GM21737 (cell line): ENCODE measurements around the gene GALP.
"Not testable (repeated sequence)": the region's sequence is repeated elsewhere in the genome, so short reads cannot be mapped to it uniquely, and the experiment has no call there.

ENCODE experiments used
- ATAC-seq: cut with Tn5 transposase; IDR thresholded peaks from one replicate; pipeline ENCODE4 v1.9.1; 2021; ENCODE audit warnings: mild to moderate bottlenecking, moderate library complexity; ENCODE audit not compliant: unreplicated experiment

Gene GALP

GRCh38 chr19:56147307-56147706 is 28.5 kb upstream of the GALP start:
- no peak for ATAC-seq

GRCh38 chr19:56148096-56148495 is 27.7 kb upstream of the GALP start:
- no peak for ATAC-seq

DNA sequence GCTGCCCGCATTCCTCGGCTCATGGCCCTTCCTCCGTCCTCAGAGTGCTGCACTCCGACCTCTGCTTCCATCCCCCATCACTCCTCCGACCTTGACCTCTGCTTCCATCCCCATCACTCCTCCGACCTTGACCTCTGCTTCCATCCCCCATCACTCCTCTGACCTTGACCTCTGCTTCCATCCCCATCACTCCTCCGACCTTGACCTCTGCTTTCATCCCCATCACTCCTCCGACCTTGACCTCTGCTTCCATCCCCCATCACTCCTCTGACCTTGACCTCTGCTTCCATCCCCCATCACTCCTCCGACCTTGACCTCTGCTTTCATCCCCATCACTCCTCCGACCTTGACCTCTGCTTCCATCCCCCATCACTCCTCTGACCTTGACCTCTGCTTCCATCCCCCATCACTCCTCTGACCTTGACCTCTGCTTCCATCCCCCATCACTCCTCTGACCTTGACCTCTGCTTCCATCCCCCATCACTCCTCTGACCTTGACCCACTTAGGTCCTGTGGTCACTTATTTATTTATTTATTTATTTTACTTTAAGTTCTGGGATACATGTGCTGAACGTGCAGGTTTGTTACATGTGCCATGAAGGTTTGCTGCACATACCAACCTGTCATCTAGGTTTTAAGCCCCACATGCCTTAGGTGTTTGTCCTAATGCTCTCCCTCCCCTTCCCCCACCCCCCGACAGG is 26.7 kb upstream of the GALP start:
- ATAC-seq = not testable (repeated sequence)

- ATAC-seq = no peak
Measured at GRCh38 chr19:56149656-56150038, 26.2 kb upstream of the GALP start.

DNA sequence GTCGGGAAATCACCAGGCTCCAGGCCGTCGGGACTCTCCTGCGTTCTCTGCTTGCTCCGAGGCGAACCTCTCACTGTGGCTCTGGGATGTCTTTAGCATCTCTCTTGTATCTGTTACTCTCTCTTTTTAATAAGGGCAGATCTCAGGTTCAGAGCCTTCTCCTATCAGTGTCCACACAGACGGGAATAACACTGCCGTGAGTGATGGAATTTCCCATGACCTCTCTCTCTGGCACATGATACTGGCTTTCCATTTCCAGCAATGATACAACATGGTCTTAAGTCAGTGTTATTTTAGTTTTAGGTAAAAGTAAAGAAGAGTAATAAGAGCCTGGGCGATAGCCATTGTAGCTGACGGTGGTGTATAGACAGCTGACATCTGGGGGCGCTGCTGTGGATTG is 25.4 kb upstream of the GALP start:
- ATAC-seq = no peak

- ATAC-seq = no peak
Measured at GRCh38 chr19:56152644-56153043, 23.2 kb upstream of the GALP start.

GRCh38 chr19:56153507-56153906 is 22.3 kb upstream of the GALP start:
- ATAC-seq = no peak

DNA sequence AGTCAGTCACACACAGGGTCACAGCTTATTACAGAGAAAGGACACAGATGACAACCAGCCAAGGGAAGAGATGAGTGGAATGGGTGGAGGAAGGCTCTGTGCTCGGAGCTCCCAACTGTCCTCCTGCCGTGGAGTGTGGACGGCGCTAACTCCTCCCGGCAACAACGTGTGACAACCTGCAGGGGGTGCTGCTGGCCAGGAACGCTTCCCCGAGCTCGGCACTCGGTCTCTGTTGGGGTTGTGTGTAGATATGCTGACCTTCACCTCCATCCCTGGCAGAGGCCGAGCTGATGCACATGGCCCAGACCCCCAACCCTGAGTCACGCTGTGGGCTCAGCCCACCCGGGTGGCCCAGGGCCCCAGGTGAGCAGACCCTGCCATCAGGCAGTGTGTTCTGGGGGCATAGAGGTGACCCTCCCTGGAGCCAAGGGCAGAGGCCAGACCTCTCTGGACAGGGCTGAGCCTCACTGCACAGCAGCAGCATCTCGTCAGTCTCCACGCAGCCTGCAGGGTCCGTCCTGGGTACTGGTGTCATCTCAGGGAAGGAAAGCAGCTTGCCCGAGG is 20.6 kb upstream of the GALP start:
- no peak for ATAC-seq

- no peak for ATAC-seq
Measured at GRCh38 chr19:56156768-56157167, 19.0 kb upstream of the GALP start.

DNA sequence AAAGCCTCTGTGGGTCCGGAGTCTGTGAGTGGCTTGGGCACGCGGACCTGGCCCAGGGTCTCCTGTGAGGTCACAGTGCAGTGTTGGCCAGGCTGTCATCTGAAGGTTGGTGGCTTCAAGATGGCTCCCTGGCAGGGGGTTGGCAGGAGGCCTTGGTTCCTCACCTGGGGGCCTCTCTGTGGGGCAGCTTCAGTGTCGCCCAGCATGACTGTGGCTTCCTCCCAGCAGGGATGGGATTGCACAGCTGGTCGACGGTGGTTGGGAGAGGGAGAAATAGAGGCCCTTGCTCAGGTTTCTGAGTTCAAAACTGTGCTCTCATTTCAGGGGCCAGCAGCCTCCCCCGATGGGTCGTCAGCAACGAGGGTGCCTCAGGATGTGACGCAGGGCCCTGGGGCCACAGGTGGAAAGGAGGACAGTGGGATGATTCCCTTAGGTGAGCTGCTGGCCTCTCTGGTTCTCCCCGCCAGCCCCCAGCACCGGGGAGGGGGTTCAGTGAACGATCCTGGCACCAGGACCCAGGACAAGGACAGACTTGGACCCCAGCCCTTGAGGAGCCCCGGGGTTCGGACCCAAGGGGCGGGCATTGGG is 17.5 kb upstream of the GALP start:
- ATAC-seq = no peak

DNA sequence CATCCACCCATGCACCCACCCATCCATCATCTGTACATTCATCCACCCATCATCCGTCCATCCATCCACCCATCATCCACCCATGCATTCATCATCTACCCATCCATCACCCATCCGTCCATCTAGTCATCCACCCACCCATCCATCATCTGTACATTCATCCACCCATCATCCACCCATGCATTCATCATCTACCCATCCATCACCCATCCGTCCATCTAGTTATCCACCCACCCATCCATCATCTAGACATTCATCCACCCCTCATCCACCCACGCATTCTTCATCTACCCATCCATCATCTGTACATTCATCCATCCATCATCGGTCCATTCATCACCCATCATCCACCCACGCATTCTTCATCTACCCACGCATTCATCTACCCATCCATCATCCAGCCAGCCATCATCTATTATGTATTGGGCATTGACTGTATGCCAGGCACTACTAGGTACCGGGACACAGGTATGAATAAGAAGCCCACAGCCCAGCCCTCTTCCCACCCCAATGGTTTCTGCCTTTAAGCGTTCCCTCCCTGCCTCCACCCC is 16.7 kb upstream of the GALP start:
- ATAC-seq = no peak

DNA sequence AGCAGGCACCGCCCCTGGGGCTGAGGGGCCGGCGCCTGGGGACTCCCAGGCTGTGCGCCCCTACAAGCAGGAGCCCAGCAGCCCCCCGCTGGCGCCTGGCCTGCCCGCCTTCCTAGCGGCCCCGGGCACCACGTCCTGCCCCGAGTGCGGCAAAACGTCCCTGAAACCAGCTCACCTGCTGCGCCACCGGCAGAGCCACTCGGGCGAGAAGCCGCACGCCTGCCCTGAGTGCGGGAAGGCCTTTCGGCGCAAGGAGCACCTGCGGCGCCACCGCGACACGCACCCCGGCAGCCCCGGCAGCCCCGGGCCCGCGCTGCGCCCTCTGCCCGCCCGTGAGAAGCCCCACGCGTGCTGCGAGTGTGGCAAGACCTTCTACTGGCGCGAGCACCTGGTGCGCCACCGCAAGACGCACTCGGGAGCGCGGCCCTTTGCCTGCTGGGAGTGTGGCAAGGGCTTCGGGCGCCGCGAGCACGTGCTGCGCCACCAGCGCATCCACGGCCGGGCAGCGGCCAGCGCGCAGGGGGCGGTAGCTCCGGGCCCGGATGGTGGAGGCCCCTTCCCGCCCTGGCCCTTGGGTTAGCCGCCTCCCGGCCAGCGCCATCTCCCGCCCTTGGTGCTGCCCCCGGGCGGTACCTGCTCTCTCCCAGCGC is 16.1 kb upstream of the GALP start:
- no peak for ATAC-seq

DNA sequence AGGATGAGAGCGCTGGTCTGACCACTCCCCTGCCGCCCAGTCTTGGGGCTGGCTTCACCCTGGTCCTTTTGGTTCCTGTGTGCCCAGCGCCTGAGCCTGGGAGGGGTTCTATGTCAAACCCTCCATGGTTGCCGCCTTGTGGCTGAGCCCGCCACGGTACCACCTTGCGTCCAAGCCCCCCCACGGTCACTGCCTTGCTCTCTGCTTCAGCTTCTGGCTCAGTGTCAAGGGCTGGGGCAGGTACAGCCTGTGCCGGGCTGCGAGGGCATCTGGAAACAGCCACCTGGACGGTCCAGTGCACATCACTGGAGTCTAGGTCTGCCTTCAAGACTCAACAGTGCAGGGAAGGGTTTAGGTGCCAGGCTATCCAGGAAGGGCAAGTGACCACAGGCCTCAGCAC is 14.3 kb upstream of the GALP start:
- no peak for ATAC-seq

GRCh38 chr19:56162258-56162657 is 13.6 kb upstream of the GALP start:
- no peak for ATAC-seq

GRCh38 chr19:56163097-56163496 is 12.7 kb upstream of the GALP start:
- no peak for ATAC-seq

GRCh38 chr19:56167064-56167578 is 8.7 kb upstream of the GALP start:
- ATAC-seq = no peak

DNA sequence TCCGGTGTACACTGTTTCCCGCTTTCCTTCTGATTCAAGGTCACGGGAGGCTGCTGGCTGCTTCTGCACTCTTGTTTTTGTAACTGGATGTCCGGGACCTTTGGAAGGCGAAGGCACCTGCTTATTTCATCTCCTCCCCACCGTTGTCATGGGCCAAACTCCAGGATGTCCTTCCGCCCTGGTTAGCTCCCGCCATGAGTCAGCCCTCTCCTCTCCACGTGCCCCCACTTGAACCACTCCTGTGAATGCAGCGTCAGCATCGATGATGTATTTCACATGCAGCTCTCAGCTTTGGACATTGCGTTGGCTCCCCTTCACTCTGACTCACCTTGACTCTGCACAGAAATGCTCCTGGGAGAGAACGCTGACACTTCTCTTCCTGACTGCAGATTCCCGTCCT is 5.5 kb upstream of the GALP start:
- no peak for ATAC-seq

- ATAC-seq = no peak
Measured at GRCh38 chr19:56174086-56174485, 1.7 kb upstream of the GALP start.

- ATAC-seq = no peak
Measured at GRCh38 chr19:56174550-56174949, 1.3 kb upstream of the GALP start.

GRCh38 chr19:56176310-56176709 is 502 bp downstream of the GALP start:
- ATAC-seq = not testable (repeated sequence)

GRCh38 chr19:56176881-56177280 is 1.1 kb downstream of the GALP start:
- ATAC-seq = no peak
